Right forelimb (tissue), 1 donor: Measurements from ENCODE around the gene GPR31.
A peak's percentile ranks its signal among the peaks of the same experiment; 100 is the strongest.

Experiments used
- DNase-seq: peaks from one replicate; pipeline ENCODE4 v3.0.0-alpha.2; 2018

The GPR31 gene

GRCh38 chr6:167165858-167166471 is 8.2 kb upstream of the GPR31 start:
- no peak for DNase-seq

DNA sequence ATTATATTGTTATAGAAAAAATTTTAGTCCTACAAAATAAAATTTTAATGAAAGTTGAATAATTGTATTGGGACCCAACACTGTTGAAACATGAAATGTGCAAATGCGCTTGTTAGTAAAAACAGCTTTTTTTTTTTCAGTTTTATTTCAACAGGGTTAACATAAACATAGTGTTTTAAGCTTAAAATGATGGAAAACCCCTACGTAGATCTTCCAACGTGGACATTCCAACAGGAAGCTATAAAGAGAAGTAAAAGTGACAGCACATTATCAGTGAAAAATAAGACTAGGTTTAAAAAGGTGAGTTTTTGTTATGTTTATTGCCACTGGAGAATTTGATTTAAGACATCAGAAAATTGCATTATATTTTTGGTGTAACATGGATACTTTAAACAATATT is 6.5 kb upstream of the GPR31 start:
- no peak for DNase-seq

GRCh38 chr6:167163476-167164011 is 5.8 kb upstream of the GPR31 start:
- no peak for DNase-seq

GRCh38 chr6:167162591-167162990 is 4.8 kb upstream of the GPR31 start:
- no peak for DNase-seq

- DNase-seq = no peak
Measured at GRCh38 chr6:167161851-167162467, 4.2 kb upstream of the GPR31 start.

DNA sequence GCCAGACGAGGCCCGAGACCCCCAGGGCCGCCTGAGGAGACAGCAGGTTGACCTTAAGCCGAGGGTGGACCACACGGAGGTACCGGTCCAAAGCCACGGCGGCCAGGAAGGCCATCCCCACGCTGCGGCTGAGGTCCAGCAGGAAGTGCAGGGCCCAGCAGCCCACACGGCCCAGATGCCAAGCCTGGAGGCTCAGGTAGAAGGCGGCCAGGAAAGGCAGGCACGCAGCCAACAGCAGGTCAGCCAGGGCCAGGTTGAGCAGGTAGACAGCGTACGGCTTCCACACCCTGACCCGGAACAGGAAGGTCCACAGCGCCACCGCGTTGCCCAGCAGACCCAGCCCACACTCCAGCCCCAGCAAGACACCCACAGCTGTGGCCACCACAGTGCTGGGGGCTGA is 366 bp downstream of the GPR31 start:
- peak; percentile 15 for DNase-seq

DNA sequence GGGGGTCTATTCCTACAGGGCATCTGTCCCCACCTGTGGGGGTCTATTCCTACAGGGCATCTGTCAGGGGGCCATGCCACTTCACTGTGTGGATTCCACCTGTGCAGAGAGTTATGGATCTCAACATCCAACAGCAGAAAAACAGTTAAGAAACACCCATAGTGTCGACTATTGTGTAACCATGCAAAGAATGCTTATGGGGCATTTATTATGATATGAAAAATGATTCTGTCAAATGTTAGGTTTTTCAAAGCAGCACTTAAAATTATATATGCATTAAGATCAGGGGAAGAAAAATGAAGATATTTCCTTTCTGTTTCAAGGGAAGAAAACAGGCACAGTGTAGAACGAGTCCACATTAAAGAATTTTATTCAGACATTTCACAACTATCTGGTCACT is 2.9 kb downstream of the GPR31 start:
- DNase-seq = no peak

- peak; percentile 7 for DNase-seq
Measured at GRCh38 chr6:167154291-167154690, 3.5 kb downstream of the GPR31 start.

- DNase-seq = peak; percentile 27
Measured at GRCh38 chr6:167153521-167153959, 4.2 kb downstream of the GPR31 start.

DNA sequence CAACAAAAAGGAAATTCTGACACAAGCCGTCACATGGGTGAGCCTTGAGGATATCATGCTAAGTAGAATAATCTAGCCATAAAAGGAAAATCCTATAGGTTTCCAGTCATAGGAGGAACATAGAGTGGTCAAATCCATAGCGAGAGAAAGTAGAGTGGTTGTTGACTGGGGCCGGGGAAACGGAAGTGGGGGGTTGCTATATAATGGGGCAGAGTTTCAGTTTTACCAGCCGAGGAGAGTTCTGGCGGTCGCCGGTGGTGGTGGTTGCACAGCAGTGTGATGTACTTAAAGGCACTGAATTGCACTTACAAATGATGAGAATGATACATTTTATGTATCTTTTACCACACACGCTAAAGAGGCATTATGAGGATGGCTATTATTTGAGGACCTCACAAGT is 4.9 kb downstream of the GPR31 start:
- DNase-seq = no peak

- DNase-seq = no peak
Measured at GRCh38 chr6:167151648-167152047, 6.1 kb downstream of the GPR31 start.

DNA sequence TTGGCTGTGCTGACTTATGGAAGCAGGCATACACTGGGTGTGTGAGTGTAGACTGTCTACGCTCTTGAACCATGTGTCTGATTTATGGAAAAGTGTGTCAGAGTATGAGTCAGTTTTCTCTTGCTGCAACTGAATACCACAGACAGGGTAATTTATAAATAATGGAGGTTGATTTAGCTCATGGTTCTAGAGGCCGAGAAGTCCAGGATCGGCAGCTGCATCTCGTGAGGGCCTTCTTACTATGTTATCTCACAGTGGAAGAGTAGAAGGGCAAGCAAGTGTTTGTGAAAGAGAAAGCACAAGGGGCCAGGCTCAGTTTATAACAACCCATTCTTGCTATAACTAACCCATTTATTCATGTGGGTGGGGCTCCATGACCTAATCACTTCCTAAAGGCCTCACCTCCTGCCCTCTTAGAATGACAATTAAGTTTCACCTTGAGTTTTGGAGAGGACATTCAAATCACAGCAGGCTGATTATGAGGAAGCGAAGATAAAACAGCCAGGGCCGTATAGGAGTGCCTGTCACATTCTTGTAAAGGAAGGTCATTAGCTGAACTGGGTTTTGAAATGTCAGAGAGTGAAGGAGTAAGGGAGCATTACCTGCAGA is 6.7 kb downstream of the GPR31 start:
- DNase-seq = no peak

- no peak for DNase-seq
Measured at GRCh38 chr6:167148997-167149396, 8.8 kb downstream of the GPR31 start.

DNA sequence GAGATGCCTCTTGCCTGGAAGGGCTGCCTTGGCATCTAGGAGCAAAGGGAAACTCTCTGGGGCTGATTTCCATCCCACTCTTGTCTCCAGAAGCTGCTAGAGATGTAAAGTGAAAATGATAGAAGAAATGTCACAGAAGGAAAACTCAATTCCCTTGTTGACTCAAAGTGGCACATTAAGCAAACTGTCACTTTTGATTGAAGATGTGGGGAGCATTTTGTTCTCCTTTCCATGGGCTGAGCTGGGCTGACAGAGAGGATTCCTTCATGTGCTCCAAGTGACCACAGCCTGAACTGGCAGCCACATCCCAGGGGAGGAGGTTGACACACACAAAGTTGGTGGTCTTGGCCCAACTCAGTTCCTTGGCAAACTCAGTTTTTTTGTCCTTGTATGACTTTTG is 9.8 kb downstream of the GPR31 start:
- DNase-seq = no peak

- DNase-seq = no peak
Measured at GRCh38 chr6:167146977-167147376, 10.8 kb downstream of the GPR31 start.

DNA sequence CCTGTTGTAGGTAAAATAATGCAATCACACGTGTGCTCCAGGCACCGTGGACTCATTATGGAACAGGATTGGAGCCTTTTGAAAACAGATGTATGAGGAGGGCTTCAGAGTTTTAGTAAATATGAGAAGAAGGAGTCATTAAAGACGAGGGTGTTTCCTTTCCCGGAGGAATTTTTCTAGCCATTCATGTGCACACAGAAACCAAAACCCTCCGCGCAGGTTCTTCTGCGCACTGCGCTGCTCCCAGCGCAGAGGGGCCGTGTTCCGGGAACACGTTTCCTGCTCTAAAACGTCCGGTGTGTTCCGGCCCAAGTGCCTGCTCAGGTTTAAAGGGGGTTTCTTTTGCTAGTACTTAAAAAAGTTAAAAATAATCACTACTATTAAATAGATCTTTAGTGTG is 11.6 kb downstream of the GPR31 start:
- no peak for DNase-seq

- DNase-seq = no peak
Measured at GRCh38 chr6:167145461-167145860, 12.3 kb downstream of the GPR31 start.

DNA sequence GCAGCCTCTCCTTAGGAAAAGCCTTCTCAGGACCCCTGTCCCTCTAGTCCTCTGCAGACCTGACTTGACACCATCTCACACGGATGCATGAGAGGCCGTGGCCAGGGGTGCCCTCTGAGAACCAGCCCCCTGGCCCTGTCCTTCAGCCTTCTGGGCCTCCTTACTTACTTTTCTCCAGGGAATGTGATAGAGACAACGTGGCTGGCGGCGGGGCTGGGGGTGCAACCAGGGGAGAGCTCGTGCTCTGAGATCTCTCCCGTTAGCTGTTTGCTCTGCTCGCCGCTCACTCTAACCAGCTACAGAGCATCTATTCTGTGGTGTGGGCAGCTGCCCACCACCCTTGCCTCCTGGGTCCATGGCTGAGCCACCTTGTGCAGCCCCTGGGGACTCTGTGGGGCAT is 14.7 kb downstream of the GPR31 start:
- no peak for DNase-seq

DNA sequence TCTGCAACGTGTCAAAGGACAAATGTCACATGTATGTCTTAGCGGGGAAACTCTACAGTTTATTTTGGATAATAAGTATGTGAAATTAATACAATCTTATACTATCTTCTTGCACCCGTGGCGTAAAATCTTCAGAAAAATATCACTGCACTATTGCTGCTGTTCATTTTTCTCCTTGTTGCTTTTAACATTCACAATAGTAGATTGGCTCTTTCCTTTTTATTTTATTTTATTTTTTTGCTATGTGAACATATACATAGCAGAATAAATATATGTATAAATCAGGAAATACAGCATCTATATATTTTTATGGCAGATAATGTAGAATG is 15.4 kb downstream of the GPR31 start:
- no peak for DNase-seq

GRCh38 chr6:167141667-167142432 is 15.9 kb downstream of the GPR31 start:
- no peak for DNase-seq

GRCh38 chr6:167140589-167141474 is 16.9 kb downstream of the GPR31 start:
- DNase-seq = no peak

- no peak for DNase-seq
Measured at GRCh38 chr6:167139761-167140160, 18.0 kb downstream of the GPR31 start.

- no peak for DNase-seq
Measured at GRCh38 chr6:167137881-167138280, 19.9 kb downstream of the GPR31 start.
